Calu3 (cell line): ENCODE measurements around the gene TMPRSS13. TPM values are rescaled to one million over a fixed set of nuclear protein-coding genes. Genes with fewer than 3 reads are reported as not detected.

Source experiments
- BruUV-seq: library from RNA; stranded (reverse); fragments of 400-500 nt; replicated peaks from 2 replicates; lab custom pipeline; 2021; lab: Mats Ljungman, UMichigan
- CTCF ChIA-PET: fragments of 300-600 bp; sonication (Branson Sonifier 250); formaldehyde crosslinking; loops from one replicate; lab custom pipeline; 2022; ENCODE audit warnings: antibody characterized with exemption; lab: Charles Lee
- DNase-seq: peaks from one replicate; pipeline ENCODE4 v3.0.0; 2022
- H3K27ac Mint-ChIP-seq: one replicate; pipeline ENCODE4 v1.8.0; 2022; ENCODE audit warnings: mixed read lengths; ENCODE audit not compliant: unreplicated experiment
- H3K27me3 Mint-ChIP-seq: one replicate; pipeline ENCODE4 v1.8.0; 2022; ENCODE audit warnings: mixed read lengths; ENCODE audit not compliant: unreplicated experiment
- H3K36me3 Mint-ChIP-seq: one replicate; pipeline ENCODE4 v1.8.0; 2022; ENCODE audit warnings: mild to moderate bottlenecking, moderate library complexity, mixed read lengths; ENCODE audit not compliant: insufficient read depth, unreplicated experiment
- H3K4me1 Mint-ChIP-seq: one replicate; pipeline ENCODE4 v1.8.0; 2022; ENCODE audit warnings: mild to moderate bottlenecking, low read depth, mixed read lengths; ENCODE audit not compliant: unreplicated experiment
- H3K4me3 Mint-ChIP-seq: one replicate; pipeline ENCODE4 v1.8.0; 2022; ENCODE audit warnings: mild to moderate bottlenecking, low read depth, moderate library complexity, mixed read lengths; ENCODE audit not compliant: unreplicated experiment
- H3K9me3 Mint-ChIP-seq: one replicate; pipeline ENCODE4 v1.8.0; 2022; ENCODE audit warnings: low read depth, mixed read lengths; ENCODE audit not compliant: unreplicated experiment
- CTCF ChIP-seq: fragments of 200-600 bp; IDR thresholded peaks from one replicate; pipeline ENCODE4 v1.8.0; 2022; ENCODE audit warnings: antibody characterized with exemption; ENCODE audit not compliant: unreplicated experiment
- intact Hi-C: fragments of 100-400 bp; cut with micrococcal nuclease; formaldehyde crosslinking; loops from one replicate; pipeline ENCODE4 v1.10.0; 2022; ENCODE audit not compliant: unreplicated experiment
- total RNA-seq: library from RNA; stranded (reverse); gene quantifications from 2 replicates; pipeline ENCODE4 v1.2.3, GENCODE V29; 2022

TMPRSS13 gene
- total RNA-seq, 1 experiment from 2014 or later = 2.3 TPM

DNA sequence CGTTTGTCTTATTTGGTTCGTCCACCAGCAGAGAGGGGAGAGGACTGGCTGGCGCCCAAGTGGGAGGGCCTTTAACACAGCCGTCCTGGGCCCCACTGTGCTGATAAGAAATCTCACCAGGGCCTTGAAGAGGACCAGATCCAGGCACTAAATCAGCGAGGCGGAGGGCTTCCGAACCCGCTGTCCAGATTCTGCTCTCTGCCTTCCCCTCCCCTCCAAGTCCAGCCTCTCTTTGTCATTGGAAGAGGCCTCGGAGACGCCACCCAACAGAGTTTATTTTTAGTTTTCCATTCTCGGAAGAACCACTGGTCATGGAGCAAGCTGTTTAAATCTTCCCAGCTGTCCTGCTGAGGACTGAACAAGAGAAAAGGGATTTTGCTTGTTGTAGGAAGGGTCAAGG is 43.4 kb downstream of the TMPRSS13 start:
- Mint-ChIP-seq H3K27ac (no peak overlapping the region), H3K9me3 (peaks cover 2% of the 10 kb centered on the region), H3K4me3 (no peak overlapping the region), H3K36me3 (no peaks in the 10 kb centered on the region), H3K27me3 (peaks cover 75% of the 10 kb centered on the region), H3K4me1 (no peaks in the 10 kb centered on the region)
- intact Hi-C loops = no loop called here
- no peak for DNase-seq
- BruUV-seq = no TSS peak
- CTCF ChIA-PET = no interaction called here
- no peak for TF ChIP-seq CTCF

- Mint-ChIP-seq H3K9me3 (peaks cover 2% of the 10 kb centered on the region), H3K27ac (no peak overlapping the region), H3K4me3 (no peak overlapping the region), H3K4me1 (no peaks in the 10 kb centered on the region), H3K27me3 (peaks cover 82% of the 10 kb centered on the region), H3K36me3 (no peaks in the 10 kb centered on the region)
- no peak for TF ChIP-seq CTCF
- BruUV-seq = no TSS peak
- DNase-seq = no peak
- CTCF ChIA-PET = no interaction called here
- intact Hi-C loops = no loop called here
Measured at GRCh38 chr11:117884994-117885393, 44.2 kb downstream of the TMPRSS13 start.

GRCh38 chr11:117883063-117883462 is 46.1 kb downstream of the TMPRSS13 start:
- TF ChIP-seq CTCF = no peak
- Mint-ChIP-seq H3K27ac (no peak overlapping the region), H3K36me3 (no peaks in the 10 kb centered on the region), H3K9me3 (no peaks in the 10 kb centered on the region), H3K4me3 (no peak overlapping the region), H3K27me3 (peaks cover 83% of the 10 kb centered on the region), H3K4me1 (no peaks in the 10 kb centered on the region)
- no peak for DNase-seq
- intact Hi-C loops = no loop called here
- no TSS peak for BruUV-seq
- CTCF ChIA-PET = no interaction called here

DNA sequence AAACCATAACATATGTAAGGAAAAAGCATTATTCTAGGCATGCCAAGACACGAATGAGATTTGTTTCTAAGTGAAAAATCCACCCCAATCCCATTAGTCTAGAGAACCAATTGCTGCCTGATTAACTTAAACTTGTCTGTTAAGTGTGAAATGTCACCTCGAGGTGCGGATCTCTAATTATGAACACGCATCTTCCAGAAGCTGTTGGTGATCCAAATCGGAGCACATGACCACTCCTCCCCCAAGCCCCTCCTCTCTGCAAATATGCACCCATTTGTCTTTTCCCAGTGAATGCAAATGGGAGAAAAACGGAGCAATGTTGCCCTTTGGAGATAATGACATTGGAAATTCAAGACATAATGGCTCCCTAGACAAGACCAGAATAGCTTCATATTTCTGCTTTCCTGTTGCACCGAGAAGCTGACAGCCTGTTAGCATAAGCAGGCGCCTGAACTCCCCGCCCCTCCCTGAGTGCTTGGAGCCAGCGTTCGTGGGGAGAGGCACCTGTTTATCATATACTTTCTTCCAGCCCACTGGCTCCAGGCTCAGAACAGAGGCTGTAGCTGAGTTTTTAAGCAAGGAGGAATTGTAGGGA is 46.8 kb downstream of the TMPRSS13 start:
- TF ChIP-seq CTCF = no peak
- CTCF ChIA-PET = no interaction called here

More for the DNA sequence above, 46.8 kb downstream of the TMPRSS13 start:
- intact Hi-C loops = no loop called here
- BruUV-seq = no TSS peak
- Mint-ChIP-seq H3K4me1 (no peaks in the 10 kb centered on the region), H3K4me3 (no peak overlapping the region), H3K36me3 (no peaks in the 10 kb centered on the region), H3K27me3 (peaks cover 83% of the 10 kb centered on the region), H3K27ac (no peak overlapping the region), H3K9me3 (no peaks in the 10 kb centered on the region)
- no peak for DNase-seq
